ENCODE data around the gene DHODH.

DNA sequence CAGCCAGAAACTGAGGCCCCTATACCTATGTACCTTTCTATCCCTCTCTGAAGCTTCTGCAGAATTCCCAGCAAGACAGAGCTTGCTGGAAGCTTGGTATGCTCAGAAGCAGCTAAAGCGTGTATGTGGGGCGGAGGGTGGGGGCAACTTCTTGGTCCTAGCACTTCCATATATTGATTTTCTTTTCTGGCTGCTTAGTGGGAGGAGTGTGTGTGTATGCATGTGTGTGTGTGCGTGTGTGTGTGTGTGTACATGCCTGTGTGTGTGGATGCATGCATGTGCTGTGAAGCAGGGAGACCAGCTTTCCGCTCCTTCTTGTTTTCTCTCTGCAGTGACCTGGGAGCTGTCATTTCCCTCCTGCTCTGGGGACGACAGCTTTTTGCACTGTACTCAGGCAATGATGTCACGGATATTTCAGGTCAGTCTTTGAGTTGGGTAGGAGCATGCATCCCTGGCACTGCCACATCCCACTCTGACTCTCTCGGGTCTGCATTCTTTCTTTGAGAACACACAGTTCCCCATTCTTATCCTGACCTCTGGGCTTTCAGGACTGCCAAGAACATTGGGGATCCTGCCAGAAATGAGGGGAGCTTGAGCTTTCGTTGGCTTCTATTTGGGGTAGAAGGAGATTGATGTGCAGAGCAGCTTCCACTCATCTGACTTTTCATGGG is 65.2 kb downstream of the DHODH start:
- TF ChIP-seq POLR2AphosphoS5 (IDR thresholded peaks at IDR 0.05) (peak; percentile 71), CTCF (IDR thresholded peaks at IDR 0.05) (no peak), POLR2A (IDR thresholded peaks at IDR 0.05) (no peak), EP300 (IDR thresholded peaks at IDR 0.05) (no peak)

All from gastroesophageal sphincter (tissue), 3 donors.